Stimulated activated CD4-positive, alpha-beta T cell treated with anti-CD3 and anti-CD28 coated beads, Interleukin-1b, Interleukin-23, amount 100 ng/mL, for 1 hour (primary cell): ENCODE results near the gene OBSCN.
"Not testable (repeated sequence)": the region's sequence is repeated elsewhere in the genome, so short reads cannot be mapped to it uniquely, and the experiment has no call there.

Experiments
- DNase-seq, 2 donors: peaks; one replicate each; pipeline ENCODE4 v3.0.0-alpha.2; 2020; ENCODE audit warnings: low read depth in 2 of 2

The OBSCN gene

GRCh38 chr1:228259951-228260350 is 52.1 kb downstream of the OBSCN start:
- no peak for DNase-seq

GRCh38 chr1:228261706-228262105 is 53.9 kb downstream of the OBSCN start:
- no peak for DNase-seq

- DNase-seq = no peak
Observed at GRCh38 chr1:228262475-228262874, 54.6 kb downstream of the OBSCN start.

GRCh38 chr1:228263636-228264035 is 55.8 kb downstream of the OBSCN start:
- no peak for DNase-seq

GRCh38 chr1:228264090-228264829 is 56.4 kb downstream of the OBSCN start:
- no peak for DNase-seq

- DNase-seq = no peak
Observed at GRCh38 chr1:228265167-228265566, 57.3 kb downstream of the OBSCN start.

- DNase-seq = no peak
Observed at GRCh38 chr1:228267962-228268880, 60.4 kb downstream of the OBSCN start.

- no peak for DNase-seq
Observed at GRCh38 chr1:228268881-228269265, 61.0 kb downstream of the OBSCN start.

- DNase-seq = not testable (repeated sequence)
Observed at GRCh38 chr1:228269431-228269830, 61.6 kb downstream of the OBSCN start.

GRCh38 chr1:228270032-228270431 is 62.2 kb downstream of the OBSCN start:
- DNase-seq = no peak

GRCh38 chr1:228271701-228272251 is 63.9 kb downstream of the OBSCN start:
- DNase-seq = no peak

- no peak for DNase-seq
Observed at GRCh38 chr1:228272331-228272791, 64.5 kb downstream of the OBSCN start.

GRCh38 chr1:228272831-228273571 is 65.2 kb downstream of the OBSCN start:
- DNase-seq = no peak

GRCh38 chr1:228273720-228274451 is 66.0 kb downstream of the OBSCN start:
- no peak for DNase-seq

GRCh38 chr1:228274452-228275178 is 66.8 kb downstream of the OBSCN start:
- DNase-seq = no peak

- DNase-seq = no peak
Observed at GRCh38 chr1:228275179-228275429, 67.3 kb downstream of the OBSCN start.

- peak; percentile 72 for DNase-seq
Observed at GRCh38 chr1:228275430-228276173, 67.8 kb downstream of the OBSCN start.

GRCh38 chr1:228276174-228276831 is 68.5 kb downstream of the OBSCN start:
- DNase-seq = no peak

GRCh38 chr1:228276901-228277490 is 69.2 kb downstream of the OBSCN start:
- DNase-seq = no peak
